ENCODE measurements around the gene CCDC142. TPM values are rescaled to one million over a fixed set of nuclear protein-coding genes. Genes with fewer than 3 reads are reported as not detected.

CCDC142 gene
- total RNA-seq, 5 donors from 2014 or later (not counting 1 experiment from before 2014, with no cell fraction given) = 16.1 to 59.3 (median 56.7) TPM

Other genes starting within 250 kb of the CCDC142 start
- 10 to 100 TPM; 10.1 to 19.3 (median 14.6) TPM for gene SLC4A5, start 139.6 kb downstream of the CCDC142 start, total RNA-seq
- gene DCTN1, start 102.7 kb downstream of the CCDC142 start, total RNA-seq = 100 to 1,000 TPM in 3 of 5 donors, 10 to 100 TPM in 2; 81.9 to 124 (median 117) TPM
- 1 to 10 TPM; 5.0 to 9.5 (median 7.5) TPM for gene C2orf81, start 61.4 kb downstream of the CCDC142 start, total RNA-seq
- gene WDR54, start 61.3 kb downstream of the CCDC142 start, total RNA-seq = 10 to 100 TPM; 31.4 to 46.8 (median 45.4) TPM
- 1 to 10 TPM in 1 of 5 donors, under 1 TPM in 3, not detected in 1; 0.93 to 1.7 (median 0.96) TPM for gene RTKN, start 41.1 kb downstream of the CCDC142 start, total RNA-seq
- 10 to 100 TPM; 44.5 to 70.8 (median 68.4) TPM for gene INO80B, start 27.9 kb downstream of the CCDC142 start, total RNA-seq
- gene WBP1, start 24.6 kb downstream of the CCDC142 start, total RNA-seq = 100 to 1,000 TPM in 2 of 5 donors, 10 to 100 TPM in 3; 80.2 to 104 (median 98.2) TPM
- gene MOGS, start 17.6 kb downstream of the CCDC142 start, total RNA-seq = 100 to 1,000 TPM in 1 of 5 donors, 10 to 100 TPM in 4; 72.0 to 114 (median 93.8) TPM
- 10 to 100 TPM; 53.9 to 77.9 (median 59.4) TPM for gene MRPL53, start 10.3 kb downstream of the CCDC142 start, total RNA-seq
- 10 to 100 TPM; 33.1 to 45.8 (median 44.6) TPM for gene TTC31, start 83 bp upstream of the CCDC142 start, total RNA-seq
- under 1 TPM in 4 of 5 donors, not detected in 1; 0.32 to 0.73 (median 0.66) TPM for gene LBX2, start 16.6 kb upstream of the CCDC142 start, total RNA-seq
- gene PCGF1, start 24.7 kb upstream of the CCDC142 start, total RNA-seq = 10 to 100 TPM; 17.6 to 34.3 (median 28.0) TPM
- gene TLX2, start 31.5 kb upstream of the CCDC142 start, total RNA-seq = under 1 TPM in 2 of 5 donors, not detected in 3; 0.28 to 0.46 TPM
- gene DQX1, start 43.2 kb upstream of the CCDC142 start, total RNA-seq = under 1 TPM in 3 of 5 donors, not detected in 2; 0.33 to 0.76 (median 0.47) TPM
- 100 to 1,000 TPM; 144 to 167 (median 149) TPM for gene AUP1, start 46.7 kb upstream of the CCDC142 start, total RNA-seq
- gene HTRA2, start 46.9 kb upstream of the CCDC142 start, total RNA-seq = 10 to 100 TPM; 25.1 to 45.2 (median 38.3) TPM
- gene LOXL3, start 70.9 kb upstream of the CCDC142 start, total RNA-seq = under 1 TPM in 4 of 5 donors, not detected in 1; 0.10 to 0.47 (median 0.38) TPM
- gene DOK1, start 71.7 kb upstream of the CCDC142 start, total RNA-seq = 10 to 100 TPM in 3 of 5 donors, 1 to 10 TPM in 2; 9.6 to 36.5 (median 33.0) TPM
- gene M1AP, start 165.3 kb upstream of the CCDC142 start, total RNA-seq = not detected
- 10 to 100 TPM; 12.2 to 24.9 (median 18.6) TPM for gene SEMA4F, start 171.2 kb upstream of the CCDC142 start, total RNA-seq

Measured in T-cell (primary cell).